Globus pallidus (tissue), 1 donor: ENCODE measurements around the gene AKAP10.
"Not testable (repeated sequence)": the region's sequence is repeated elsewhere in the genome, so short reads cannot be mapped to it uniquely, and the experiment has no call there.

Source experiments
- DNase-seq: peaks from one replicate; pipeline ENCODE4 v3.0.0-alpha.2; 2015; ENCODE audit warnings: low spot score

Gene AKAP10

GRCh38 chr17:19977293-19978208 lies at the start of gene AKAP10:
AKAP10 (minus strand) TSS chr17:19977828; CDS start chr17:19977679, 149 bp downstream.
- peak; percentile 91 for DNase-seq

- DNase-seq = no peak
Observed at GRCh38 chr17:20026960-20027359, 49.3 kb upstream of the AKAP10 start.

- DNase-seq = no peak
Observed at GRCh38 chr17:20022701-20023100, 45.1 kb upstream of the AKAP10 start.

GRCh38 chr17:20016475-20016992 lies 38.9 kb upstream of the AKAP10 start:
- DNase-seq = not testable (repeated sequence)

- no peak for DNase-seq
Observed at GRCh38 chr17:20012017-20012536, 34.4 kb upstream of the AKAP10 start.

GRCh38 chr17:20010936-20011335 lies 33.3 kb upstream of the AKAP10 start:
- DNase-seq = peak; percentile 50

- DNase-seq = peak; percentile 87
Observed at GRCh38 chr17:20010099-20010863, 32.7 kb upstream of the AKAP10 start.

- peak; percentile 22 for DNase-seq
Observed at GRCh38 chr17:20009302-20010098, 31.9 kb upstream of the AKAP10 start, which contains the start of gene SPECC1. SPECC1 (plus strand) TSS chr17:20009359; CDS start chr17:20096652, 87,293 bp downstream.

GRCh38 chr17:20009052-20009301 lies 31.3 kb upstream of the AKAP10 start:
- DNase-seq = peak; percentile 73

GRCh38 chr17:20008242-20009051 lies 30.8 kb upstream of the AKAP10 start:
- no peak for DNase-seq

GRCh38 chr17:19996502-19996901 lies 18.9 kb upstream of the AKAP10 start:
- no peak for DNase-seq

- no peak for DNase-seq
Observed at GRCh38 chr17:19996086-19996485, 18.5 kb upstream of the AKAP10 start.

GRCh38 chr17:19992803-19993713 lies 15.4 kb upstream of the AKAP10 start:
- peak; percentile 92 for DNase-seq

GRCh38 chr17:19991252-19991885 lies 13.7 kb upstream of the AKAP10 start:
- no peak for DNase-seq

- DNase-seq = no peak
Observed at GRCh38 chr17:19987897-19988296, 10.3 kb upstream of the AKAP10 start.

GRCh38 chr17:19986941-19987861 lies 9.6 kb upstream of the AKAP10 start:
- DNase-seq = no peak

- no peak for DNase-seq
Observed at GRCh38 chr17:19979917-19980770, 2.5 kb upstream of the AKAP10 start.
